Measurements from ENCODE around the gene LFNG.

Gene LFNG

GRCh38 chr7:2495418-2496299 lies 23.9 kb upstream of the LFNG start:
- no peaks in the 10 kb centered on the region for H3K79me2 ChIP-seq (ENCODE audit: control insufficient read depth, low read length)
- no peaks in the 10 kb centered on the region for H3K9me3 ChIP-seq (ENCODE audit: control insufficient read depth, insufficient read depth, low read length)
- no peaks in the 10 kb centered on the region for H3K4me1 ChIP-seq (ENCODE audit: control insufficient read depth, low read length)
- no peak overlapping the region for H3K4me3 ChIP-seq (ENCODE audit: low read length)
- H3K27ac ChIP-seq (ENCODE audit: low read depth, low read length): no peak overlapping the region
- H3K27me3 ChIP-seq (ENCODE audit: control insufficient read depth, low read length): peaks cover 38% of the 10 kb centered on the region
- H4K20me1 ChIP-seq (ENCODE audit: control insufficient read depth, insufficient read depth, low read depth, low read length): no peaks in the 10 kb centered on the region
- H3K9me2 ChIP-seq (replicated peaks; ENCODE audit: control insufficient read depth, low read length): no peaks in the 10 kb centered on the region
- TF ChIP-seq CTCF (IDR thresholded peaks at IDR 0.05; ENCODE audit: low read depth, low read length, poor library complexity, severe bottlenecking) (no peak), EZH2phosphoT487 (IDR thresholded peaks at IDR 0.05; ENCODE audit: borderline replicate concordance, low read length) (no peak)
- H3K4me2 ChIP-seq (ENCODE audit: low read length): no peak overlapping the region
- no peaks in the 10 kb centered on the region for H3K36me3 ChIP-seq (ENCODE audit: control insufficient read depth, low read length)
- no peaks in the 10 kb centered on the region for H3F3A ChIP-seq (ENCODE audit: control insufficient read depth, insufficient read depth)

GRCh38 chr7:2496375-2496774 lies 23.2 kb upstream of the LFNG start:
- no peak for TF ChIP-seq EZH2phosphoT487 (IDR thresholded peaks at IDR 0.05; ENCODE audit: borderline replicate concordance, low read length)
- TF ChIP-seq CTCF (IDR thresholded peaks at IDR 0.05; ENCODE audit: low read depth, low read length, poor library complexity, severe bottlenecking): no peak
- H3K79me2 ChIP-seq (ENCODE audit: control insufficient read depth, low read length): no peaks in the 10 kb centered on the region
- H3F3A ChIP-seq (ENCODE audit: control insufficient read depth, insufficient read depth): no peaks in the 10 kb centered on the region
- no peak overlapping the region for H3K4me3 ChIP-seq (ENCODE audit: low read length)
- no peaks in the 10 kb centered on the region for H4K20me1 ChIP-seq (ENCODE audit: control insufficient read depth, insufficient read depth, low read depth, low read length)
- H3K9me3 ChIP-seq (ENCODE audit: control insufficient read depth, insufficient read depth, low read length): no peaks in the 10 kb centered on the region
- no peaks in the 10 kb centered on the region for H3K4me1 ChIP-seq (ENCODE audit: control insufficient read depth, low read length)
- no peaks in the 10 kb centered on the region for H3K36me3 ChIP-seq (ENCODE audit: control insufficient read depth, low read length)
- peaks cover 38% of the 10 kb centered on the region for H3K27me3 ChIP-seq (ENCODE audit: control insufficient read depth, low read length)
- H3K9me2 ChIP-seq (replicated peaks; ENCODE audit: control insufficient read depth, low read length): no peaks in the 10 kb centered on the region
- no peak overlapping the region for H3K27ac ChIP-seq (ENCODE audit: low read depth, low read length)
- no peak overlapping the region for H3K4me2 ChIP-seq (ENCODE audit: low read length)

- Histone ChIP-seq H3K27ac (ENCODE audit: low read depth, low read length) (no peak overlapping the region), H3K4me2 (ENCODE audit: low read length) (no peak overlapping the region), H3K27me3 (ENCODE audit: control insufficient read depth, low read length) (peaks cover 38% of the 10 kb centered on the region), H3K4me1 (ENCODE audit: control insufficient read depth, low read length) (no peaks in the 10 kb centered on the region), H3K79me2 (ENCODE audit: control insufficient read depth, low read length) (no peaks in the 10 kb centered on the region), H3F3A (ENCODE audit: control insufficient read depth, insufficient read depth) (no peaks in the 10 kb centered on the region), H3K9me3 (ENCODE audit: control insufficient read depth, insufficient read depth, low read length) (no peaks in the 10 kb centered on the region), H3K9me2 (replicated peaks; ENCODE audit: control insufficient read depth, low read length) (no peaks in the 10 kb centered on the region), H3K4me3 (ENCODE audit: low read length) (no peak overlapping the region), H3K36me3 (ENCODE audit: control insufficient read depth, low read length) (no peaks in the 10 kb centered on the region), H4K20me1 (ENCODE audit: control insufficient read depth, insufficient read depth, low read depth, low read length) (no peaks in the 10 kb centered on the region)
- TF ChIP-seq CTCF (IDR thresholded peaks at IDR 0.05; ENCODE audit: low read depth, low read length, poor library complexity, severe bottlenecking): no peak
- TF ChIP-seq EZH2phosphoT487 (IDR thresholded peaks at IDR 0.05; ENCODE audit: borderline replicate concordance, low read length): no peak
Observed at GRCh38 chr7:2497065-2497464, 22.5 kb upstream of the LFNG start.
